Panc1 (cell line): ENCODE results near the gene CNTN5. TPM values are rescaled to one million over a fixed set of nuclear protein-coding genes. Genes with fewer than 3 reads are reported as not detected.

ENCODE experiments used
- ATAC-seq: fragments of 200-7000 bp; cut with Tn5 transposase; 2 replicates; pipeline ENCODE4 v1.9.1; 2020; ENCODE audit warnings: mild to moderate bottlenecking, moderate library complexity
- BruUV-seq: library from RNA; stranded (reverse); fragments of 400-500 nt; replicated peaks from 2 replicates; lab custom pipeline; 2021; lab: Mats Ljungman, UMichigan
- CTCF ChIA-PET: fragments of 300-600 bp; sonication (Branson Sonifier 250); formaldehyde crosslinking; loops from one replicate; lab custom pipeline; 2022; ENCODE audit warnings: antibody characterized with exemption; lab: Charles Lee
- POLR2A ChIA-PET: fragments of 300-600 bp; sonication (Branson Sonifier 250); formaldehyde crosslinking; loops from one replicate; lab custom pipeline; 2022; ENCODE audit warnings: antibody characterized with exemption; lab: Charles Lee
- DNase-seq: peaks from one replicate; pipeline ENCODE4 v3.0.0-alpha.2; 2010; ENCODE audit warnings: low read depth, low spot score
- H3K27ac ChIP-seq: 2 replicates; pipeline ENCODE4 v1.5.1; 2011; ENCODE audit warnings: mild to moderate bottlenecking, low read length, inconsistent platforms
- H3K27me3 ChIP-seq: fragments of 200-500 bp; sonication (Bioruptor generic); 2 replicates; pipeline ENCODE4 v1.6.0; 2014; ENCODE audit warnings: low read length, inconsistent platforms; ENCODE audit not compliant: control insufficient read depth, insufficient read depth
- H3K36me3 ChIP-seq: fragments of 200-500 bp; sonication (Bioruptor generic); 2 replicates; pipeline ENCODE4 v1.5.1; 2014; ENCODE audit warnings: inconsistent platforms, mild to moderate bottlenecking, low read length, moderate library complexity; ENCODE audit not compliant: control insufficient read depth, insufficient read depth
- H3K4me1 ChIP-seq: 2 replicates; pipeline ENCODE4 v1.5.1; 2011; ENCODE audit warnings: inconsistent platforms, mild to moderate bottlenecking, low read length, moderate library complexity; ENCODE audit not compliant: control insufficient read depth, insufficient read depth
- H3K4me3 ChIP-seq, 2 experiments: 2 replicates each; pipeline ENCODE4 v1.5.1; 2011 to 2012; ENCODE audit warnings: low read depth in 2 of 2, low read length in 2 of 2, mild to moderate bottlenecking in 2 of 2, inconsistent platforms in 1 of 2, moderate library complexity in 1 of 2
- H3K9me3 ChIP-seq: fragments of 200-500 bp; sonication (Bioruptor generic); 2 replicates; pipeline ENCODE4 v1.5.1; 2014; ENCODE audit warnings: low read depth, mild to moderate bottlenecking, inconsistent platforms, low read length, moderate library complexity; ENCODE audit not compliant: control insufficient read depth, insufficient read depth
- CTCF ChIP-seq: fragments of 450-650 bp; IDR thresholded peaks from 2 replicates; pipeline ENCODE4 v1.5.1; 2017; ENCODE audit warnings: mild to moderate bottlenecking
- POLR2AphosphoS5 ChIP-seq: IDR thresholded peaks from 2 replicates; pipeline ENCODE4 v1.6.1; 2012; ENCODE audit warnings: mild to moderate bottlenecking, low read depth, low read length, moderate library complexity
- REST ChIP-seq, 2 experiments: IDR thresholded peaks; 2 replicates each; pipeline ENCODE4 v1.6.1; 2011 to 2012; ENCODE audit warnings: low read depth in 2 of 2, control low read depth in 1 of 2, low read length in 1 of 2, mild to moderate bottlenecking in 1 of 2, moderate library complexity in 1 of 2; ENCODE audit not compliant: insufficient read depth in 1 of 2
- SIN3A ChIP-seq: IDR thresholded peaks from 2 replicates; pipeline ENCODE4 v1.6.1; 2012; ENCODE audit warnings: low read depth, mild to moderate bottlenecking, low read length, moderate library complexity, borderline replicate concordance; ENCODE audit not compliant: insufficient read depth
- TCF7L2 ChIP-seq: IDR thresholded peaks from 2 replicates; pipeline ENCODE4 v1.6.1; 2011; ENCODE audit warnings: mild to moderate bottlenecking, low read depth, low read length, inconsistent platforms
- in situ Hi-C: cut with HindIII; loops from 2 replicates; pipeline ENCODE4 v1.10.0; 2016; ENCODE audit warnings: low sequenced_read_pairs, low pct_unique_long_range_greater_than_20kb
- intact Hi-C: fragments of 100-400 bp; cut with micrococcal nuclease; formaldehyde crosslinking; loops from one replicate; pipeline ENCODE4 v1.10.0; 2022; ENCODE audit not compliant: unreplicated experiment
- total RNA-seq: library from RNA; stranded (reverse); gene quantifications from one replicate; pipeline ENCODE4 v1.2.1, GENCODE V29; 2021; ENCODE audit not compliant: unreplicated experiment

Gene CNTN5
- total RNA-seq, 1 experiment from 2014 or later = not detected

- ChIA-PET CTCF (no interaction called here), POLR2A (no interaction called here)
- H3K27me3 ChIP-seq = no peaks in the 10 kb centered on the region
- DNase-seq (no peak), ATAC-seq (no peak)
- H3K4me1 ChIP-seq = no peaks in the 10 kb centered on the region
- TF ChIP-seq REST (IDR thresholded peaks at IDR 0.05; ENCODE audit: insufficient read depth in 1 of 2, low read depth in 2 of 2, low read length in 1 of 2) (no peak), SIN3A (no peak)
- no TSS peak for BruUV-seq
- H3K27ac ChIP-seq = no peak overlapping the region
- H3K9me3 ChIP-seq = no peaks in the 10 kb centered on the region
- H3K4me3 ChIP-seq = no peak overlapping the region
- intact Hi-C loops = no loop called here
- in situ Hi-C loops = no loop called here
- H3K36me3 ChIP-seq = no peaks in the 10 kb centered on the region
Observed at GRCh38 chr11:99256614-99257013, 235.9 kb downstream of the CNTN5 start.

- Histone ChIP-seq H3K4me1 (no peaks in the 10 kb centered on the region), H3K4me3 (no peak overlapping the region), H3K9me3 (no peaks in the 10 kb centered on the region), H3K27ac (no peak overlapping the region), H3K27me3 (no peaks in the 10 kb centered on the region), H3K36me3 (no peaks in the 10 kb centered on the region)
- TF ChIP-seq REST (IDR thresholded peaks at IDR 0.05; ENCODE audit: insufficient read depth in 1 of 2, low read depth in 2 of 2, low read length in 1 of 2) = no peak
- TF ChIP-seq SIN3A = no peak
- TF ChIP-seq CTCF = no peak
- no peak for TF ChIP-seq TCF7L2
- no peak for TF ChIP-seq POLR2AphosphoS5
- CTCF ChIA-PET = no interaction called here
- POLR2A ChIA-PET = no interaction called here
- intact Hi-C loops = no loop called here
- in situ Hi-C loops = no loop called here
- BruUV-seq = no TSS peak
- DNase-seq = no peak
- ATAC-seq = no peak
Observed at GRCh38 chr11:99257131-99257530, 236.4 kb downstream of the CNTN5 start.
